ENCODE measurements around the gene APP.

DNA sequence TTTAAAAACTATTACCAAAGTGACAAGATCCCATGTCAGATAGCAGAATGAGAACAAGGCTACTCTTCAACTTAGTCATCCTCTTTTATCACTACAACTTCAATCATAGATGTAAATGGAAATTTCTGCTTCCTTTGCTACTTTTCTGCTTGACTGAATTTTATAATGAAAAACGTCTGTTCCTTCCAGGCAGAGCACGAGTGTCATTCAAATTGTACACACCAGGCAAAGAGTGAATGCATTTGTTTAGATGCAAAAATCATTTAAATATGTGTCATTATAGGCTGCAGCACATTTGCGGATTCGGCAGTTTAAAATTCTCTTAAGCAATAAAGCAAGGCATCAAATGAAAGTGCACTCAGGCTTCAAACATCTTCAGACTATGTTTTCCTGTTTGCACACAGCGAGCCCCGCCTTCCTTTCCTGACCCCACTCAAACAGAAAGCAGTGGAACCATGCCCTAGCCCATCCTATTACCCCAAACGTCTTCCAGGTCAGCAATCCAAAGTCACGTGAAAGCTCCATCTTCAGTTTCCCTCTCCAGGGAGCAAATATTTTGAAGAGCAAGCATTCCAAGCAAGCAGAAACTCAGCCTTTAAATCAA is 99.6 kb downstream of the APP start:
- TF ChIP-seq EP300 (IDR thresholded peaks at IDR 0.05; ENCODE audit: borderline replicate concordance) (no peak), YY1 (IDR thresholded peaks at IDR 0.05; ENCODE audit: low read depth) (no peak), CEBPB (IDR thresholded peaks at IDR 0.05) (no peak), FOXM1 (IDR thresholded peaks at IDR 0.05; ENCODE audit: borderline replicate concordance, low read depth) (no peak), TAF1 (IDR thresholded peaks at IDR 0.05; ENCODE audit: low read depth) (no peak), EGR1 (IDR thresholded peaks at IDR 0.05) (no peak), CREB1 (IDR thresholded peaks at IDR 0.05; ENCODE audit: low read depth) (no peak), NFIC (IDR thresholded peaks at IDR 0.05) (no peak), TCF12 (IDR thresholded peaks at IDR 0.05; ENCODE audit: low read depth) (no peak)
- TF ChIP-seq, protein P1, sequence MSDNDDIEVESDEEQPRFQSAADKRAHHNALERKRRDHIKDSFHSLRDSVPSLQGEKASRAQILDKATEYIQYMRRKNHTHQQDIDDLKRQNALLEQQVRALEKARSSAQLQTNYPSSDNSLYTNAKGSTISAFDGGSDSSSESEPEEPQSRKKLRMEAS (IDR thresholded peaks at IDR 0.05) = no peak
- TF ChIP-seq, protein P2, sequence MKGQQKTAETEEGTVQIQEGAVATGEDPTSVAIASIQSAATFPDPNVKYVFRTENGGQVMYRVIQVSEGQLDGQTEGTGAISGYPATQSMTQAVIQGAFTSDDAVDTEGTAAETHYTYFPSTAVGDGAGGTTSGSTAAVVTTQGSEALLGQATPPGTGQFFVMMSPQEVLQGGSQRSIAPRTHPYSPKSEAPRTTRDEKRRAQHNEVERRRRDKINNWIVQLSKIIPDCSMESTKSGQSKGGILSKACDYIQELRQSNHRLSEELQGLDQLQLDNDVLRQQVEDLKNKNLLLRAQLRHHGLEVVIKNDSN (IDR thresholded peaks at IDR 0.05) = no peak

Measured in Ishikawa (cell line).